ENCODE results near the gene CCR2.

The CCR2 gene

GRCh38 chr3:46353647-46354410 lies at the start of gene CCR2:
Gene CCR2, plus strand, starts transcription at chr3:46354111. Its CDS starts 3,417 bp downstream, at chr3:46357528.
- peak within 1 kb of the TSS; percentile 49 for H3K4me2 ChIP-seq (ENCODE audit: low read length)
- H3K36me3 ChIP-seq (replicated peaks; ENCODE audit: low read depth, low read length) = no peaks in the 10 kb centered on the region
- H2AFZ ChIP-seq (ENCODE audit: low read depth, low read length) = no peak within 1 kb of the TSS
- no peaks in the 10 kb centered on the region for H3K79me2 ChIP-seq (ENCODE audit: low read length)
- H3K9me3 ChIP-seq (ENCODE audit: insufficient read depth, low read length) = no peaks in the 10 kb centered on the region
- H3K27ac ChIP-seq (ENCODE audit: low read length) = peak within 1 kb of the TSS; percentile 87
- peaks cover 56% of the 10 kb centered on the region for H3K27me3 ChIP-seq (ENCODE audit: low read depth, low read length)
- peak within 1 kb of the TSS; percentile 37; the same call in 1 of the 2 replicates for H3K4me3 ChIP-seq (ENCODE audit: low read length)
- peaks cover 80% of the 10 kb centered on the region for H3K4me1 ChIP-seq (ENCODE audit: low read length)
- no peaks in the 10 kb centered on the region for H4K20me1 ChIP-seq (ENCODE audit: insufficient read depth, low read length)
- peak within 1 kb of the TSS; percentile 32 for H3K9ac ChIP-seq (ENCODE audit: low read length)
- TF ChIP-seq EZH2phosphoT487 (IDR thresholded peaks at IDR 0.05; ENCODE audit: low read depth) = no peak
- TF ChIP-seq CTCF (IDR thresholded peaks at IDR 0.05; ENCODE audit: low read depth, low read length) = no peak

GRCh38 chr3:46304739-46305138 lies 49.2 kb upstream of the CCR2 start:
- H3K9ac ChIP-seq (ENCODE audit: low read length) = no peak overlapping the region
- H3K79me2 ChIP-seq (ENCODE audit: low read length) = no peaks in the 10 kb centered on the region
- H4K20me1 ChIP-seq (ENCODE audit: insufficient read depth, low read length) = no peaks in the 10 kb centered on the region
- peaks cover 40% of the 10 kb centered on the region for H3K4me1 ChIP-seq (ENCODE audit: low read length)
- TF ChIP-seq CTCF (IDR thresholded peaks at IDR 0.05; ENCODE audit: low read depth, low read length) = no peak
- TF ChIP-seq EZH2phosphoT487 (IDR thresholded peaks at IDR 0.05; ENCODE audit: low read depth) = no peak
- H3K27ac ChIP-seq (ENCODE audit: low read length) = no peak overlapping the region
- no peaks in the 10 kb centered on the region for H3K27me3 ChIP-seq (ENCODE audit: low read depth, low read length)
- no peak overlapping the region for H3K4me2 ChIP-seq (ENCODE audit: low read length)
- H3K4me3 ChIP-seq (ENCODE audit: low read length) = no peak overlapping the region
- no peaks in the 10 kb centered on the region for H3K36me3 ChIP-seq (replicated peaks; ENCODE audit: low read depth, low read length)
- H3K9me3 ChIP-seq (ENCODE audit: insufficient read depth, low read length) = no peaks in the 10 kb centered on the region
- no peak overlapping the region for H2AFZ ChIP-seq (ENCODE audit: low read depth, low read length)

- no peak overlapping the region for H3K9ac ChIP-seq (ENCODE audit: low read length)
- H3K79me2 ChIP-seq (ENCODE audit: low read length) = no peaks in the 10 kb centered on the region
Measured at GRCh38 chr3:46312991-46313390, 40.9 kb upstream of the CCR2 start.

More at GRCh38 chr3:46312991-46313390, 40.9 kb upstream of the CCR2 start:
- peaks cover 32% of the 10 kb centered on the region for H3K36me3 ChIP-seq (replicated peaks; ENCODE audit: low read depth, low read length)
- H3K27me3 ChIP-seq (ENCODE audit: low read depth, low read length) = no peaks in the 10 kb centered on the region
- H3K4me3 ChIP-seq (ENCODE audit: low read length) = no peak overlapping the region
- no peak overlapping the region for H3K4me2 ChIP-seq (ENCODE audit: low read length)
- H3K4me1 ChIP-seq (ENCODE audit: low read length) = peaks cover 16% of the 10 kb centered on the region
- peaks cover 21% of the 10 kb centered on the region for H3K9me3 ChIP-seq (ENCODE audit: insufficient read depth, low read length)
- H4K20me1 ChIP-seq (ENCODE audit: insufficient read depth, low read length) = no peaks in the 10 kb centered on the region
- no peak overlapping the region for H3K27ac ChIP-seq (ENCODE audit: low read length)
- no peak overlapping the region for H2AFZ ChIP-seq (ENCODE audit: low read depth, low read length)
- no peak for TF ChIP-seq EZH2phosphoT487 (IDR thresholded peaks at IDR 0.05; ENCODE audit: low read depth)
- no peak for TF ChIP-seq CTCF (IDR thresholded peaks at IDR 0.05; ENCODE audit: low read depth, low read length)

Data from OCI-LY3 (cell line).